Measurements from ENCODE around the gene OBP2A. TPM values are rescaled to one million over a fixed set of nuclear protein-coding genes. Genes with fewer than 3 reads are reported as not detected.

Gene OBP2A
- total RNA-seq, 8 experiments from 2014 or later: 0.29 to 18.3 (median 0.75) TPM; not detected in 4

DNA sequence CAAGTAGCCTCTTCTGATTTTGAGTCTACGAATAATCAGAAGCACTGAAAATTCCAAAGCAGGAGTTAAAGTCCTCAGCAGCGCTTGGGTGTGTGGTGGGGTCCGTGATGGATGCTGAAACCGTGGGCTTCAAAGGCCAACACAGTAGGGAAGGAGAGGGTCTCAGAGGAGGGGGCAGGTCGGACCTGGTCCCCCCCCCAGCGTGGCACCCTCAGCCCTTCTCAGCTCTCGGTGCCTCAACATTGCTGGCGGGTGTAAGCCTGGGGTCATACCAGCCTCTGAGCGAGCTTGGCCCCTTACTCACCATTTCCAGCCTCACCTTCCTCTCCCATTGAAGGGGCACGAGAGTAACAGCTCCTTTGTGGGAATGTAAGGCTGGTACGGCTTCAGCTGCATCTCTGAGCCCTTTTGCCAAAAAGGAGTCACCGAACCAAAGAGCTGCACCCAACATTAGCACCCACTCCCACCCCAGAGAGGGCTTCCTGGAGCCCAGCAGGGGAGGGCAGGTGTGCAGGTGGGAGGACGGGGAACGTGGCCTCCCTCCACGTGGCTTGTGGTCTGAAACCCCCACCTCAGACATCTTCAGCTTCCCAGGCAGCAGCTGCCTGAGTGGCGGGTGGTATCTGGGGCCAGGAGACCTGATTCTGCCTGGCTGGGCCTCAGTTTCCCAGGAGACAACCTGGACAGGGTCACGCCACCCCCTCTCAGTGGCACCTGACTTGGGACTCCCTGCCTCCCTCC, 31.4 kb upstream of the OBP2A start:
- in situ Hi-C loops (cut with MboI; ENCODE audit: low pct_unique_long_range_greater_than_20kb in 2 of 9, low sequenced_read_pairs in 9 of 9, unreplicated experiment in 9 of 9): no loop called here

DNA sequence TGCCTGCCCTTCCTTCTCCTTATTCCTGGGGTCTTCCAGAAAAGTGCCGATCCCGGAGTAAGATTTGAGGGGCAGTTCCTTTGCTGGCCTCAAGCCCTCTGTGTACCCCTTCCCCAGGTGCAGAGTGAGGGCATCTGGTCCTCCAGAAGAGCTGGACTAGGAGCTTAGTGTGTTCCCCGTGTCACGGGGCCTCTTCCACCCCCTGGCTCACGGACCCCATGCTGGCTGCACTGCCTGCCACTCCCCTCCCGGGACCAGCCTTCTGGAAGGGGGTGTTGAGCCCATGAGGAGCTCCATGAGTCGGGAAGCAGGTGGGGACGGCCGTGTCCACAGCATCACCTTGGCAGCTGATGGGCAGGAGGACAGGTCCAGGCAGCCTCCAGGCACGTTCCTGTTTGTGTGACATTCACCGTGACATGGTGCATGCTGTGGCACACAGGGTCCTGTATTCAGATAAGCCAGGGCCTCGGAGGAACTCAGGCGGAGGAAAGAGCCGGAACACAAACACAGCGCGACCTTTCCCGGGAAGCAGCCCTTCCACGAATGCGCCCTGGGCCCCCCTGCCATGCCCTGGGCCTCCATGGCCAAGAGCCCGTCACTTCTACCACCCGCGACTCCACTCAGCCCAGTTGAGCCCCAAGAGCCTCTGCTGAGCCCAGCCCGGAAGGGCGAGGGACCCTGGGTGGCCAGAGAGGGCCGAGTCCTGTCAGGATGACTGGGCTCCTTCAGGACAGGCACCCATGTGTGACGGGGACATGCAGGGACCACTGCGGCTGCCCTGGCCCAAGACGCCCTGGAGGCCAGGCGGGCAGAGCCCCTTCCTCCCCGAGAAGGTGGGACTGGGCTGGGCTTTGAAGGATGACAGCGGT, 30.6 kb upstream of the OBP2A start:
- WGBS, 10 experiments: 84 to 100% (median 90%) methylated on average over 1 to 12 of the region's 31 CpGs; no CpG with 5 or more reads in 4 of the 10 experiments
- in situ Hi-C loops (cut with MboI; ENCODE audit: low pct_unique_long_range_greater_than_20kb in 2 of 9, low sequenced_read_pairs in 9 of 9, unreplicated experiment in 9 of 9): no loop called here
- Histone ChIP-seq H3K4me1 (replicated peaks in 1 of 2) (peaks cover 4 to 5% of the 10 kb centered on the region in 2 donors), H3K4me3 (no peak overlapping the region), H3K27ac (no peak overlapping the region)
- no peak for ATAC-seq (replicated peaks in 6 of 8)

More for the DNA sequence above, 31.4 kb upstream of the OBP2A start:
- peaks cover 4 to 5% of the 10 kb centered on the region in 2 donors for H3K4me1 ChIP-seq (replicated peaks in 1 of 2)
- H3K27ac ChIP-seq: no peak overlapping the region
- H3K4me3 ChIP-seq: no peak overlapping the region
- ATAC-seq (replicated peaks in 6 of 8): no peak
- 80 to 100% methylated on average over 1 to 3 of the region's 17 CpGs; no CpG with 5 or more reads in 8 of the 10 experiments for WGBS, 10 experiments

DNA sequence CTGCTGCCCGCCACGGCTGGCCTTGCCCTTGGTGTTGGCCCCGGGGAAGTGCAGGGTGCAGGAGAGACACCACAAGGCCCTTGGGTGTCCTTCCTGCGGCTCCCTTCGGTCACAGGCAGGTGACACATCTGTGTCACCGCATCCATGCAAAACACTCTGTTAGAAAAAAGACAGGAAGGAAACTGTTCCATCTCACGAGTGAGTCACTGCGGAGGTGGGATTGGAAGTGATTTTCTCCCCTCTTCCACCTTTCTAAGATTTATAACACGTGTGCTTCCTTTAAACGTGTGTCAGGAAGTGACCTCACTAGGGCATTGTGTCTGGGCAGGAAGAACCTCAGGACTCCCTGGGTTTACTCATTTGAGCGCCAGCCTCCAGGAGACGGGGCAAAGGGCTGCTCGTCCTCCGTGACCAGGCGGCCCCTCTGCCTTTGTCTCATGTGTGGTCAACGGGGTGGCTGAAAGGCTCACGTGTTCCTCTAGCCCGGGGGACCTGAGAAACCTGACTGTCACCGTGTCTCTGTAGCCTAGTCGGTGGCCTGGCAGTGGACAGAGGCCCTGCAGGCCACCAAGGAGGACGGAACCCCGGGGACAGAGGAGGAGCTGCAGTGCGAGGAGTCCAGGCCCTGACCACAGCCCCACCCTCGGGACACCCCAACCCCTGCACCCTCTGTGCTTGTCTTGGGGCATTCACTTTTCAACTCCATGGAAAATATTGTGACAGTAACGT, 29.6 kb upstream of the OBP2A start:
- WGBS, 10 experiments: 60 to 100% (median 70%) methylated on average over 1 to 5 of the region's 25 CpGs; no CpG with 5 or more reads in 4 of the 10 experiments
- no peak overlapping the region for H3K27ac ChIP-seq
- in situ Hi-C loops (cut with MboI; ENCODE audit: low pct_unique_long_range_greater_than_20kb in 2 of 9, low sequenced_read_pairs in 9 of 9, unreplicated experiment in 9 of 9): no loop called here
- H3K4me3 ChIP-seq: no peak overlapping the region
- ATAC-seq (replicated peaks in 6 of 8): no peak
- peaks cover 4 to 5% of the 10 kb centered on the region in 2 donors for H3K4me1 ChIP-seq (replicated peaks in 1 of 2)

DNA sequence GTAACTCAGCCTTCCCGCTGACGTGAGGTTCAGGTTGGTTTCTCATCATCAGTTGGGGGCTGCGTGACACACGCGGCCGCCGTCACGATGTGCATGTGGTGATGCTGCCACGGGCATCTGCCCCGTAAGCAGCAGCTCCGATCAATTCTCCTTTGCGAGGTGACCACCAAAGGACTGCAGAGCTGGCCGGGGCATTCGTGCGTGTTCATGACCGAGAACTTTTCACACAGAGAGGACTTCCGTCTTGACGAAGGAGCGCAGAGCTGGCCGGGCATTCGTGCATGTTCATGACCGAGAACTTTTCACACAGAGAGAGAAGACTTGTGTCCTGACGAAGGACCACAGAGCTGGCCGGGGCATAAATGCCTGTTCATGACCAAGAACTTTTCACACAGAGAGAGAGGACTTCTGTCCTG, 28.5 kb upstream of the OBP2A start:
- in situ Hi-C loops (cut with MboI; ENCODE audit: low pct_unique_long_range_greater_than_20kb in 2 of 9, low sequenced_read_pairs in 9 of 9, unreplicated experiment in 9 of 9): no loop called here
- no peak for ATAC-seq (replicated peaks in 6 of 8)
- Histone ChIP-seq H3K4me3 (no peak overlapping the region), H3K27ac (no peak overlapping the region), H3K4me1 (replicated peaks in 1 of 2) (peaks cover 4 to 5% of the 10 kb centered on the region in 2 donors)
- 40 to 100% (median 100%) methylated on average over 1 to 21 of the region's 24 CpGs; no CpG with 5 or more reads in 1 of the 10 experiments for WGBS, 10 experiments

DNA sequence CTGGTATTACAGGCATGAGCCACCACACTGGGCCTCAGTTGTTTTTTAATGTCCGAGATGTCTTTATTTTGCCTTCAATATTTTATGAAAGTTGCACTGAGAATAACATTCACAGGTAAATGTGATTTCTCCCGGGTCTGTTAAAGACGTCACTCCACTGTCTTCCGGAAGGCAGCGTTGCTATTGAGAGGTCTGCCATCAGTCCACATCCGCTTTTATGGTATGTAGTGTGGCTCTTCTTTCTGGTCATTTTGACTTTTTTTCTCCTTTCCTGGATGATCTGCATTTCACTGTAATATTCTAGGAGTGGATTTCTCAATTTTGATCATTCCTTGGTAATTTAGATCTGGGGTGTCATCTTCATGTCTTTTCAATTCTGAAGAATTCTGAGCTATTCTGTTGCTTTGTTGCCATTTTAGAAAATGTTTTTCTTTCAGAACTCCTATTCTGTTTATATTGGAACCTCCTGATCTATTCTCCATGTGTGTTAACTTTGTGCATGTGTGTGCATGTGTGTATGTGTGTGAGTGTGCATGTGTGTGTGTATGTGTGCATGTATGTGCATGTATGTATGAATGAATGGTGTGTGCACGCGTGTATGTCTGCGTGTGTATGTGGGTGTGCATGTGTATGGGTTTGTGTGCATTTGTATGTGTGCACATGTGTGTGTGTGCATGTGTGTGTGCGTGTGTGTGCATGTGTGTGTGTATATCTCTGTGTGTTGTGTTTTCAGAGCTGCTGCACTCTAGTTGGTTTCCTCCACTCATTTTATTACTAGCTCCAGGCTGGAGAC, 26.6 kb upstream of the OBP2A start:
- no peak overlapping the region for H3K4me3 ChIP-seq
- H3K4me1 ChIP-seq (replicated peaks in 1 of 2): peaks cover 5 to 11% of the 10 kb centered on the region in 2 donors
- 80 to 100% (median 91%) methylated on average over 1 to 8 of the region's 10 CpGs; no CpG with 5 or more reads in 1 of the 10 experiments for WGBS, 10 experiments
- H3K27ac ChIP-seq: no peak overlapping the region
- ATAC-seq (replicated peaks in 6 of 8): no peak
- in situ Hi-C loops (cut with MboI; ENCODE audit: low pct_unique_long_range_greater_than_20kb in 2 of 9, low sequenced_read_pairs in 9 of 9, unreplicated experiment in 9 of 9): no loop called here

DNA sequence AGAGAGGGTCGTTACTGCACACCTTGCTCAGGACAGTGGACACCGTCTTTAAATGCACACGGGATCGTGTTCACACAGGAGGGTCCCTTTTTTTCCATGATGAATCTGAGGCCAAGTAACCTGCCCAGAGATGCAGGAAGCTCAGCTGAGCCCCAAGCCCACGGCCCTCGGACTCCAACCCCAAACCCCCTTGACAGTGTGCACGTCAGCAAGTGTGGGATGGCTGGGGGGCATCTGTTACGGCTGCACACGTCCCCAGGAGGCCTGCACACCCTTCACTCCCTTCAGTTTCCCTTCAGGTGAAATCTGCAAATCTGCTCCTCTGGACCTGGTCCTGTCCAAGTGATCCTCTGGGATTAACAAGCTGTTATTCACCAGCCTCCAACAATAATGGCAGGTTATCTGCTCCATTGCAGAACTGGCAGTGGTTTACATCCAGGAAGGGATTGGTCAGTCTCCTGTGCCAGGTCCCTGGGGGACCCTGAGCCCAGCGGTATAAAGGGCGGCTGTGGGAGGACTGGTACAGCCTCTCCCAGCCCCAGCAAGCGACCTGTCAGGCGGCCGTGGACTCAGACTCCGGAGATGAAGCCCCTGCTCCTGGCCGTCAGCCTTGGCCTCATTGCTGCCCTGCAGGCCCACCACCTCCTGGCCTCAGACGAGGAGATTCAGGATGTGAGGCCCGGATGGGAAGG, 24.9 kb upstream of the OBP2A start, which contains the start of gene LCN1:
LCN1 (plus strand) TSS at position 525 of the 692 bp plus-strand sequence; CDS start at position 583, 58 bp downstream.
- Histone ChIP-seq H3K4me1 (replicated peaks in 1 of 2) (peaks cover 5 to 11% of the 10 kb centered on the region in 2 donors), H3K4me3 (no peak within 1 kb of the TSS), H3K27ac (no peak within 1 kb of the TSS)
- in situ Hi-C loops (cut with MboI; ENCODE audit: low pct_unique_long_range_greater_than_20kb in 2 of 9, low sequenced_read_pairs in 9 of 9, unreplicated experiment in 9 of 9): no loop called here
- no peak for ATAC-seq (replicated peaks in 6 of 8)
- WGBS, 10 experiments: 33 to 100% (median 75%) methylated on average over 1 to 9 of the region's 18 CpGs; no CpG with 5 or more reads in 6 of the 10 experiments

DNA sequence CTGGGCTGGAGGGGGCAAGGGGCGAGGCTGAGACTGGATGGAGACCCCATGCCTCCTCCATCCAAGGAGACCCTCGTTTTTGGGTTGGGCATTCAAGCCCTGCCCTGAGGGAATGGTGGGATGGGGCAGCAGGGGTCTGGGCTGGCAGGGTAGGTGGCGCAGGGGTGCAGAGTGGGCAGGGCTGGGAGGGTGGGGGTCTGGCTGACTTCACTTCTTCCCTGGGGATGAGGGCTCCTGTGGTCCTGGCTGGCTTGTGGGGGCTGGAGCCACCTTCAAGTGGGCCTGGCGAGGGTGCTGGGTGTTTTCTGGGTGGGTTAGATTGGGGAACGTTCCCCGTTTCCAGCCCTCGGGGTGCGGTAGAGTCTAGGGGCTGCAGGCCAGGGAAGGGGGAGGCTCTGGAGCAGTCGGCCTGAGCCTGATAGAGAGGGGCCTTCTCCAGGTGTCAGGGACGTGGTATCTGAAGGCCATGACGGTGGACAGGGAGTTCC, 24.3 kb upstream of the OBP2A start:
- WGBS, 10 experiments: no CpG with 5 or more reads among the region's 11 CpGs
- Histone ChIP-seq H3K27ac (no peak overlapping the region), H3K4me1 (replicated peaks in 1 of 2) (peaks cover 5 to 11% of the 10 kb centered on the region in 2 donors), H3K4me3 (no peak overlapping the region)
- ATAC-seq (replicated peaks in 6 of 8): no peak
- in situ Hi-C loops (cut with MboI; ENCODE audit: low pct_unique_long_range_greater_than_20kb in 2 of 9, low sequenced_read_pairs in 9 of 9, unreplicated experiment in 9 of 9): no loop called here

DNA sequence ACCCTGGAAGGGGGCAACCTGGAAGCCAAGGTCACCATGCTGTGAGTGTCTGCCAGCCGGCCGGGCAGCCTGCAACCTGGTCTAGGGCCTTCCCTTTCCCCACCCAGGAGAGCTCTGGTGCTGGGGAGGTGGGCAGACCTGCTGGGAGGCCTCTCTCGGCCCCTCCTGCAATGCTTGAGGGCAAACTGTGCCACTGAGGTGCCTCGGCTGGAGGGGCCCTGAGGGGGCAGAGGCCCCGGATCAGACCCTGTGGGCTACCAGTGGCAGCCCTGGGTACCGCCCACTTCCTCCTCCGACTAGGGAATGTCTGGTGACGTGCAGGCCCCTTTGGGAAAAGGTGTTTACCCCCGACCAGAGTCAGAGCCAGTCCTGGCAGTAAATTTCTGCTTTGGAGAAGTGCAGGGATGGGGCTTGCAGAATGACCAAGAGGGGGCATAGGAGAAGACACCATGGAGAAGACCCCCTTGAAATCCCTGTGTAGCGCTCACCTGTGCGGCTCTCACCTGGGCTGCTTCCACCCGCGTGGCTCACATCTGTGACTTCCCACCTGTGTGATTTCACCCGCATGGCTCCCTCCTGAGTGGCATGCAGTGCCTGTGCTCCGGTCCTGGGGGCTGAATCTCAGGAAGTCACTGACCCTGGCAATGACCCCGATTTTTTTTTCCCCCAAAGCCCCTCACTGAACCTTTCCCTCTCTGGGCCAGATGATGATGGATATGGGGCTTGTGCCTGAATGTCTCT, 23.6 kb upstream of the OBP2A start:
- no peak for ATAC-seq (replicated peaks in 6 of 8)
- Histone ChIP-seq H3K27ac (no peak overlapping the region), H3K4me1 (replicated peaks in 1 of 2) (peaks cover 5 to 11% of the 10 kb centered on the region in 2 donors), H3K4me3 (no peak overlapping the region)
- in situ Hi-C loops (cut with MboI; ENCODE audit: low pct_unique_long_range_greater_than_20kb in 2 of 9, low sequenced_read_pairs in 9 of 9, unreplicated experiment in 9 of 9): no loop called here
- WGBS, 10 experiments: 47 to 91% (median 84%) methylated on average over 2 to 8 of the region's 16 CpGs; no CpG with 5 or more reads in 7 of the 10 experiments

DNA sequence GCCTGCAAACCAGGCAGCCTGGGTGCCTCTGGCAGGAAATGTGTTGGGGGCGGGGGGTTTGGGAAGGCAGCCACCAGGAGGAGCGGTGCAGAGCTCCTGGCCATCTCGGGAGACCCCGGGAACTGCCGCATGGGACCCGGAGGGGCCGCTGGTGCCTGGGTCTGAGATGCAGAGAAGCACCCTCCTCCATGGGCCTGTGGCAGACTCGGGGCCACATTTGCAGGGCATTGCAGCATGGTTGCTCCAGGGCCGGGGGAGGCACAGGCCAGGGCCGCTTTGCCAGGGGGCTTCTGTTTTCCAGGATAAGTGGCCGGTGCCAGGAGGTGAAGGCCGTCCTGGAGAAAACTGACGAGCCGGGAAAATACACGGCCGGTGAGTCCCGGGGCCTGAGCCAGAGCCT, 23.0 kb upstream of the OBP2A start:
- ATAC-seq (replicated peaks in 6 of 8): no peak
- Histone ChIP-seq H3K27ac (no peak overlapping the region), H3K4me1 (replicated peaks in 1 of 2) (peaks cover 0 to 6% of the 10 kb centered on the region in 2 donors), H3K4me3 (no peak overlapping the region)
- WGBS, 10 experiments: 60 to 94% (median 80%) methylated on average over 3 to 8 of the region's 17 CpGs; no CpG with 5 or more reads in 6 of the 10 experiments
- in situ Hi-C loops (cut with MboI; ENCODE audit: low pct_unique_long_range_greater_than_20kb in 2 of 9, low sequenced_read_pairs in 9 of 9, unreplicated experiment in 9 of 9): no loop called here

DNA sequence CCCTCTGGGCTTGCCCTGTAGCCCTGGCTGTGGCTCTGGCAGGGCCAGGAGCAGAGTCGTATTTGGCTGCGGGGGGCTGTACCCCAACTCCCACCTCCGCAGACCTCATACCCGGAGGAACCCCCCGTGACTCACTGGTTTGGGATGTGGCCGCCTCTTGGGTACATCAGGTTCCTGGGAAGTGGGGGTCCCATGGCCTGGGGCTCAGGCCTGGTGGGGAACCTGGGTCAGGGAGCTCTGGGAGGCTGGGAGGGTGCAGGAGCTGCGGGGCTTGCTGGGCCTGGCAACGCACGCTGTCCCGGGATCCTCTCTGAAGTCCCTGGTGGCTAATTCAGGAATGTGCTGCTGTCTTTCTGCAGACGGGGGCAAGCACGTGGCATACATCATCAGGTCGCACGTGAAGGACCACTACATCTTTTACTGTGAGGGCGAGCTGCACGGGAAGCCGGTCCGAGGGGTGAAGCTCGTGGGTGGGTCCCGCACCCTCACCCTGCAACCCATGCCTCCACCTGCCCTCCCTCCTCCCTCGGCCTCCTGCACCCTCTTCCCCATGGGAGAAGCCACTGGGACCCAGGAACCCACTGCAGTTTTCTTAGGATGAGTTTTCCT, 22.3 kb upstream of the OBP2A start:
- Histone ChIP-seq H3K4me1 (replicated peaks in 1 of 2) (peaks cover 0 to 6% of the 10 kb centered on the region in 2 donors), H3K4me3 (no peak overlapping the region), H3K27ac (no peak overlapping the region)
- ATAC-seq (replicated peaks in 6 of 8): peak in 4 of 8 experiments; percentile 39 to 62 (median 49)
- 0 to 100% (median 86%) methylated on average over 1 to 8 of the region's 21 CpGs; no CpG with 5 or more reads in 6 of the 10 experiments for WGBS, 10 experiments
- in situ Hi-C loops (cut with MboI; ENCODE audit: low pct_unique_long_range_greater_than_20kb in 2 of 9, low sequenced_read_pairs in 9 of 9, unreplicated experiment in 9 of 9): no loop called here

Measured in motor neuron (in vitro differentiated cells).